CD4-positive, alpha-beta T cell treated with Interleukin-12 subunit alpha and Interleukin-12 subunit beta, for 1 hour (primary cell): Measurements from ENCODE around the gene ZMIZ1.

Experiments used
- DNase-seq: peaks from one replicate; pipeline ENCODE4 v3.0.0-alpha.2; 2020

ZMIZ1 gene

GRCh38 chr10:79084012-79084971 lies 15.5 kb downstream of the ZMIZ1 start:
- DNase-seq: peak; percentile 45

GRCh38 chr10:79084972-79085597 lies 16.3 kb downstream of the ZMIZ1 start:
- DNase-seq: no peak

- DNase-seq: no peak
These were observed 18.1 kb downstream of the ZMIZ1 start for GRCh38 chr10:79086822-79087221.

- DNase-seq: no peak
These were observed 19.0 kb downstream of the ZMIZ1 start for GRCh38 chr10:79087721-79088120.

- no peak for DNase-seq
These were observed 19.4 kb downstream of the ZMIZ1 start for GRCh38 chr10:79088176-79088575.

GRCh38 chr10:79088613-79089355 lies 20.0 kb downstream of the ZMIZ1 start:
- DNase-seq: no peak

- no peak for DNase-seq
These were observed 20.9 kb downstream of the ZMIZ1 start for GRCh38 chr10:79089632-79090031.

- DNase-seq: no peak
These were observed 21.5 kb downstream of the ZMIZ1 start for GRCh38 chr10:79090134-79090803.

- DNase-seq: no peak
These were observed 23.6 kb downstream of the ZMIZ1 start for GRCh38 chr10:79092292-79092896.

GRCh38 chr10:79093658-79094411 lies 25.1 kb downstream of the ZMIZ1 start:
- no peak for DNase-seq

- no peak for DNase-seq
These were observed 25.8 kb downstream of the ZMIZ1 start for GRCh38 chr10:79094412-79095175.

GRCh38 chr10:79095316-79095715 lies 26.6 kb downstream of the ZMIZ1 start:
- DNase-seq: no peak

GRCh38 chr10:79096514-79096913 lies 27.7 kb downstream of the ZMIZ1 start:
- DNase-seq: no peak

- no peak for DNase-seq
These were observed 28.5 kb downstream of the ZMIZ1 start for GRCh38 chr10:79097021-79097872.

GRCh38 chr10:79098061-79098460 lies 29.3 kb downstream of the ZMIZ1 start:
- no peak for DNase-seq

- DNase-seq: no peak
These were observed 29.8 kb downstream of the ZMIZ1 start for GRCh38 chr10:79098596-79099015.

GRCh38 chr10:79099898-79100448 lies 31.2 kb downstream of the ZMIZ1 start:
- DNase-seq: no peak

GRCh38 chr10:79100771-79101170 lies 32.0 kb downstream of the ZMIZ1 start:
- no peak for DNase-seq
